ENCODE measurements around the gene ANO2.

GRCh38 chr12:5969156-5969973 is 24.3 kb upstream of the ANO2 start:
- no peak for TF ChIP-seq CTCF (IDR thresholded peaks at IDR 0.05; ENCODE audit: low read depth, low read length, poor library complexity, severe bottlenecking)
- TF ChIP-seq EZH2phosphoT487 (IDR thresholded peaks at IDR 0.05; ENCODE audit: borderline replicate concordance, low read length): no peak

Data from DOHH2 (cell line).